HG02970 (cell line): ENCODE results near the gene STARD13.

Source experiments
- ATAC-seq: cut with Tn5 transposase; IDR thresholded peaks from one replicate; pipeline ENCODE4 v1.9.1; 2021; ENCODE audit warnings: mild to moderate bottlenecking, moderate library complexity, moderate number of reproducible peaks; ENCODE audit not compliant: unreplicated experiment, low FRiP score

The STARD13 gene

GRCh38 chr13:33073338-33073737 is 212.2 kb downstream of the STARD13 start:
- ATAC-seq: no peak

GRCh38 chr13:33072759-33073158 is 212.8 kb downstream of the STARD13 start:
- ATAC-seq: no peak

GRCh38 chr13:33072282-33072681 is 213.3 kb downstream of the STARD13 start:
- no peak for ATAC-seq

- no peak for ATAC-seq
Observed at GRCh38 chr13:33070713-33071112, 214.8 kb downstream of the STARD13 start.

- no peak for ATAC-seq
Observed at GRCh38 chr13:33069365-33069764, 216.2 kb downstream of the STARD13 start.

GRCh38 chr13:33066329-33066728 is 219.2 kb downstream of the STARD13 start:
- no peak for ATAC-seq

GRCh38 chr13:33060815-33061214 is 224.7 kb downstream of the STARD13 start:
- no peak for ATAC-seq

- ATAC-seq: no peak
Observed at GRCh38 chr13:33058776-33059327, 226.7 kb downstream of the STARD13 start.

- no peak for ATAC-seq
Observed at GRCh38 chr13:33057019-33057780, 228.4 kb downstream of the STARD13 start.

- ATAC-seq: no peak
Observed at GRCh38 chr13:33053397-33054066, 232.0 kb downstream of the STARD13 start.
